WI38 (cell line): ENCODE measurements around the gene SENP8.
"Not testable (repeated sequence)": the region's sequence is repeated elsewhere in the genome, so short reads cannot be mapped to it uniquely, and the experiment has no call there.

Source experiments
- H3K4me3 ChIP-seq: 2 replicates; pipeline ENCODE4 v1.5.1; 2011; ENCODE audit warnings: low read depth, mild to moderate bottlenecking, control low read depth, low read length
- TF ChIP-seq, protein P1 (sequence below): IDR thresholded peaks from 2 replicates; pipeline ENCODE4 v1.5.1; 2012; ENCODE audit warnings: low read depth, mild to moderate bottlenecking, control low read depth, low read length

The SENP8 gene

GRCh38 chr15:72099155-72099554, 19.0 kb upstream of the SENP8 start:
- H3K4me3 ChIP-seq: no peak overlapping the region
- TF ChIP-seq, protein P1, sequence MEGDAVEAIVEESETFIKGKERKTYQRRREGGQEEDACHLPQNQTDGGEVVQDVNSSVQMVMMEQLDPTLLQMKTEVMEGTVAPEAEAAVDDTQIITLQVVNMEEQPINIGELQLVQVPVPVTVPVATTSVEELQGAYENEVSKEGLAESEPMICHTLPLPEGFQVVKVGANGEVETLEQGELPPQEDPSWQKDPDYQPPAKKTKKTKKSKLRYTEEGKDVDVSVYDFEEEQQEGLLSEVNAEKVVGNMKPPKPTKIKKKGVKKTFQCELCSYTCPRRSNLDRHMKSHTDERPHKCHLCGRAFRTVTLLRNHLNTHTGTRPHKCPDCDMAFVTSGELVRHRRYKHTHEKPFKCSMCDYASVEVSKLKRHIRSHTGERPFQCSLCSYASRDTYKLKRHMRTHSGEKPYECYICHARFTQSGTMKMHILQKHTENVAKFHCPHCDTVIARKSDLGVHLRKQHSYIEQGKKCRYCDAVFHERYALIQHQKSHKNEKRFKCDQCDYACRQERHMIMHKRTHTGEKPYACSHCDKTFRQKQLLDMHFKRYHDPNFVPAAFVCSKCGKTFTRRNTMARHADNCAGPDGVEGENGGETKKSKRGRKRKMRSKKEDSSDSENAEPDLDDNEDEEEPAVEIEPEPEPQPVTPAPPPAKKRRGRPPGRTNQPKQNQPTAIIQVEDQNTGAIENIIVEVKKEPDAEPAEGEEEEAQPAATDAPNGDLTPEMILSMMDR: no peak

DNA sequence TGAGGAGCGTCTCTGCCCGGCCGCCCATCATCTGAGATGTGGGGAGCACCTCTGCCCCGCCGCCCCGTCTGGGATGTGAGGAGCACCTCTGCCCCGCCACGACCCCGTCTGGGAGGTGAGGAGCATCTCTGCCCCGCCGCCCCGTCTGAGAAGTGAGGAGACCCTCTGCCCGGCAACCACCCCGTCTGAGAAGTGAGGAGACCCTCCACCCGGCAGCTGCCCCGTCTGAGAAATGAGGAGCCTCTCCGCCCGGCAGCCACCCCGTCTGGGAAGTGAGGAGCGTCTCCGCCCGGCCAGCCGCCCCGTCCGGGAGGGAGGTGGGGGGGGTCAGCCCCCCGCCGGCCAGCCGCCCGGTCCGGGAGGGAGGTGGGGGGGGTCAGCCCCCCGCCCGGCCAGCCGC, 17.7 kb upstream of the SENP8 start:
- not testable (repeated sequence) for H3K4me3 ChIP-seq

DNA sequence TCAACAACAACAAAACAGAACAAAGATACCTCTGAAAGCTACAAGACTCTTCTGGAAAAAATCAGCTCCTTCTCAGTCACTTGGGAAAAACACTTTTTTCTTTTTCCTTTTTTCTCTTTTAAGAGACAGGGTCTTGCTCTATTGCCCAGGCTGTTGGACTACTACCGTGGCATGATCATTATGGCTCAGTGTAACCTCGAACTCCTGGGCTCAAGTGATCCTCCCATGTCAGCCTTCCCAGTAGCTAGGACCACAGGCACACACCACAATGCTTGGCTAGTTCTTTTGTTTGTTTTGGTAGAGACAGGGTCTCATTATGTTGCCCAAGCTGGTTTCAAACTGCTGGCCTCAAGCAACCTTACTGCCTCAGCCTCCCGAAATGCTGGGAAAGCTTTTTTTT, 13.1 kb upstream of the SENP8 start:
- no peak overlapping the region for H3K4me3 ChIP-seq
- TF ChIP-seq, protein P1: no peak

DNA sequence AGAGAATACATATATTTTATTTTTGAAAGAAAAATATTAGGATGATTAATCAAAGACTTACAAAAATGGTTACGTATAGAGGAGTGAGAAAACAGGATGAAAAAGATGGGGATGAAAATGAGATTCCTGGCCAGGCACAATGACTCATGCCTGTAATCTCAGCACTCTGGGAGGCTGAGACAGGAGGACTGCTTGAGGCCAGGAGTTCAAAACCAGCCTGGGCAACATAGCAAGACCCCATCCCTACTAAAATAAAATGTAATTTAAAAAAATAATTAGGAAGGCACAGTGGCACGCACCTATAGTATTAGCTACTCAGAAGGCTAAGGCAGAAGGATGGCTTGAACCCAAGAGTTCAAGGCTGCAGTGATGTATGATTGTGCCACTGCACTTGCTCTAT, 12.1 kb upstream of the SENP8 start:
- H3K4me3 ChIP-seq: no peak overlapping the region
- TF ChIP-seq, protein P1: no peak

GRCh38 chr15:72110355-72110754, 7.8 kb upstream of the SENP8 start:
- H3K4me3 ChIP-seq: no peak overlapping the region
- TF ChIP-seq, protein P1: no peak

GRCh38 chr15:72112116-72112515, 6.1 kb upstream of the SENP8 start:
- no peak overlapping the region for H3K4me3 ChIP-seq
- TF ChIP-seq, protein P1: no peak

GRCh38 chr15:72112805-72113204, 5.4 kb upstream of the SENP8 start:
- H3K4me3 ChIP-seq: no peak overlapping the region
- TF ChIP-seq, protein P1: no peak

DNA sequence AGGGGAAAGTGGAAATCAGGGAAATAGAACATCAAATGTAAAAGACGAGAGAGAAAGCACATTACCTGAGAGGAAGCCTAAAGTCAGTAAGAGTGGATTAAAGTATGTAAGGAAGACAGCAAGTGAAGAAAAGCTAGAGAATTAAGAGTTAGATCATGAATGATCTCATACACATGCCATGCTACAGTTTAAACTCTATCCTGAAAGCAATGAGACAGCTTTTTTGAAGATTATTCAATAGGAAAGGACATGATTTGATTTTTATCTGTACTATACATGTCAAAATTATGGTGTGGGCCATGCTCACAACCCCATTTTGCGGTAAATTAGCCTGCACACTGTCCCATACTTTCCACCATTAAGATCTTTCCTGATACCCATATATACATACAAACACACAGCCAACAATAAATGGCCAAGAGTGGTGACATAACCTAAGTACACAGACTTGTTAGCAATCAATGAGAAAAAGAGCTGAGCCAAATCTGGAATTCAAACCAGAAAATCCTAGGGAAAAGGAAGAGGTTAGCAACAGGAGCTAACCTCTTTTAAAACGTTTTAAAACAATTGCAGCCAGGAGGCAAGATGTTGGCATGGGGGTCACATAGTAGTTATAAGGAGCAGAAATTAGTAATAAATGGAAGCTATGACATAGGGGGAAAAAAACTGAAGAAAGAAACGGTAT, 4.7 kb upstream of the SENP8 start:
- no peak overlapping the region for H3K4me3 ChIP-seq
- TF ChIP-seq, protein P1: no peak
